ENCODE measurements around the gene NDUFAF8.
A peak's percentile ranks its signal among the peaks of the same experiment; 100 is the strongest.

NDUFAF8 gene

GRCh38 chr17:81239714-81240555, 817 bp downstream of the NDUFAF8 start:
- H3K27ac ChIP-seq: peak overlapping the region; percentile 92
- no peak for TF ChIP-seq CTCF (conservative IDR thresholded peaks at IDR 0.05; ENCODE audit: low read depth)
- CTCF ChIA-PET: interaction anchor here (0.6 kb wide), 4 partner anchors 16 to 609 kb away, joined by 3 to 4 read pairs (median 3); no protein-coding TSS in a partner anchor

DNA sequence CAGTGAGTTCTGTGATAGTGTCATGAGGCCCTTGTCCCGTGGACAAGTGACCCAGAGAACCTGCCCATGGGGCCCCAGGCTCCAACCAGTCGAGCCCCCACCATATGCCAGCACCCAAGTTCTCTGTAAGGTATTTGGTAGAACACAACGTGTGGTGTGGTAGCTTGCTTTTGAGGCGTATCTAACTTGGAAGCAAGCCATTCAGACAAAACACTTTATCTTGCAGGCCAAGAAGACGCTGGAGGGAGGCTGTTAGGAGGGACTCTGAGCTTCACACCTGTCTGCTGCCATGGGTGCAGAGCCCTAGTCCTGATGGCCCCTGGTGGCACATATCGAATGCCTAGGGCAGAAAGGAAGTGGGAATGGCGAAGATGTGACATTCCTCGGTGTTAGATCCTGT, 1.6 kb downstream of the NDUFAF8 start:
- ChIA-PET POLR2A (ENCODE audit: low non-redundant PET) (no interaction called here), CTCF (interaction anchor here (0.6 kb wide), 1 partner anchor 272 kb away, joined by 3 read pairs; no protein-coding TSS in a partner anchor)
- H3K27ac ChIP-seq: peak overlapping the region; percentile 92
- DNase-seq (ENCODE audit: low spot score): no peak
- TF ChIP-seq CTCF (conservative IDR thresholded peaks at IDR 0.05; ENCODE audit: low read depth): no peak

More at GRCh38 chr17:81239714-81240555, 817 bp downstream of the NDUFAF8 start:
- no peak for DNase-seq (ENCODE audit: low spot score)
- POLR2A ChIA-PET (ENCODE audit: low non-redundant PET): interaction anchor here (1.6 kb wide), 1 partner anchor 17 kb away, joined by 8 read pairs; the partner anchor contains the start of gene CEP131

DNA sequence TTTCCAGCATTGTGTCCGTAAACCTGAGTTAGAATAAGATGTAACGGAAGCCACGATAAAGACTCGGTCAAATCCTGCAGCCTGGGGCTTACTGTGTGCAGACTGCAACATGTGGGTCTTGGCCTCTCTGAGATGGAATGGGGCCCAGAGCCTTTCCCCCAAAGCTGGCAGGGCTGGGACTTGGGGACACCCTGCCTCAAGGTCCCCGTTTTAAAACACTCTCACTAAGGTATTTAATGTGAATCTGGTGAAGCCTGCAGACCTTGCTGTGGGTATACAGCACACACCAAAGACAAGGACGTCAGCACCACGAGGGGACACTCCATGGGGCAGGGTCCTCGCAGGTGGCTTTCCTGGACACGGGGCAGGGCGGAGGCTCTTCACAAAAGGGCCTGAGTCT, 2.1 kb downstream of the NDUFAF8 start:
- peak overlapping the region; percentile 92 for H3K27ac ChIP-seq
- DNase-seq (ENCODE audit: low spot score): no peak
- CTCF ChIA-PET: no interaction called here
- no peak for TF ChIP-seq CTCF (conservative IDR thresholded peaks at IDR 0.05; ENCODE audit: low read depth)
- POLR2A ChIA-PET (ENCODE audit: low non-redundant PET): no interaction called here

GRCh38 chr17:81241648-81242420, 2.7 kb downstream of the NDUFAF8 start:
- DNase-seq (ENCODE audit: low spot score): no peak
- peak; percentile 81 for TF ChIP-seq CTCF (conservative IDR thresholded peaks at IDR 0.05; ENCODE audit: low read depth)
- ChIA-PET POLR2A (ENCODE audit: low non-redundant PET) (no interaction called here), CTCF (no interaction called here)
- peak overlapping the region; percentile 92 for H3K27ac ChIP-seq

DNA sequence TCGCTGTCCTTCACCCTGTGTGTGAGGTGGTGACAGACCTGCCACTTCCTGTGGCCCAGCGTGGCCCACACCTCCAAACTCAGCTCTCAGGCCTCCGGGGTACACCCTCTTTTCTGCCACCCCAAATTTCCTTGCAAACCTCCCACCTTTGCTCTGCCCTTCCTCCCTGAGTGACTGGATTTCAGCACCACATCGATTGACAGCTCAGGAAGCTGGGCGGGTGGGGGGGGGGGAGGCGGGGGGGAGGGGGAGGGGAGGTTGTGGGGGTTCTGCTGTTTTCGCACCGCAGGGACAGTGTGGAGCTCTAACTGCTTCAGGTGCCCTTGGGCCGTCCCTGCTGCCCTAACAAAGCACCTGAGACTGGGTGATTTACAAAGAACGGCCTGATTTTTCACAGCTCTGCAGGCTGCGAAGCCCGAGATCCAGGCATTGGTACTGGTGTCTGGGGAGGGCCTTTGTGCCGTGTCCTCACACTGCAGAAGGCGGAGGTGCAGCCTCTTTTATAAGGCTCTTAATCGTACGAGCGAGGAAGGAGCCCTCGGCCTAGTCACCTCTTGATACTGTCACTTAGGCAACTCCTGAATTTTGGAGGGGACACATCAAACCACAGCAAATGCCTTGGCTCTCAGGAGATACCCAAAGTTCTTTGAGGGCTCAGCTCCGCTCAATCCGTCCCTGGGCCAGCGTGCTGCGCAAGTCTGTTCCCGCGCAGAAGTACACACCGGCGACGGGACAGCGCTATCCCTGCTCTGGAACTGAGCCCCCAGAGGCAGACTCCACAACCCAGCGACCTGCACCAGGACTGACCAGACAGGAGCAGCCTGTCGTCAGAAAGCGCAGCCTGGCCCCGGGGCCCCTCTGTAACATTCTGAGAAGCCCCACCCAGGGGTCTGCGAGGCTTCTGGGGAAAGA, 3.6 kb downstream of the NDUFAF8 start:
- POLR2A ChIA-PET (ENCODE audit: low non-redundant PET): no interaction called here
- H3K27ac ChIP-seq: peak overlapping the region; percentile 92
- CTCF ChIA-PET: no interaction called here
- no peak for DNase-seq (ENCODE audit: low spot score)
- TF ChIP-seq CTCF (conservative IDR thresholded peaks at IDR 0.05; ENCODE audit: low read depth): no peak

- peak overlapping the region; percentile 92 for H3K27ac ChIP-seq
- ChIA-PET CTCF (interaction anchor here (0.6 kb wide), 1 partner anchor 37 kb away, joined by 3 read pairs; no protein-coding TSS in a partner anchor), POLR2A (ENCODE audit: low non-redundant PET) (no interaction called here)
- DNase-seq (ENCODE audit: low spot score): no peak
- no peak for TF ChIP-seq CTCF (conservative IDR thresholded peaks at IDR 0.05; ENCODE audit: low read depth)
Observed at GRCh38 chr17:81243333-81243664, 4.2 kb downstream of the NDUFAF8 start.
